CD4-positive, alpha-beta T cell (primary cell): Measurements from ENCODE around the gene TMEM91. TPM values are rescaled to one million over a fixed set of nuclear protein-coding genes. Genes with fewer than 3 reads are reported as not detected.

Experiments used
- ATAC-seq: fragments of 200-7000 bp; cut with Tn5 transposase; one replicate; pipeline ENCODE4 v1.10.0; 2022; ENCODE audit warnings: mild to moderate bottlenecking; ENCODE audit not compliant: poor library complexity
- CTCF ChIA-PET: fragments of 350-600 bp; sonication (Branson Sonifier 250); formaldehyde crosslinking; loops from one replicate; lab custom pipeline; 2021; ENCODE audit warnings: antibody characterized with exemption, inconsistent platforms; lab: Charles Lee
- POLR2A ChIA-PET: fragments of 350-600 bp; sonication (Branson Sonifier 250); formaldehyde crosslinking; loops from one replicate; lab custom pipeline; 2021; ENCODE audit warnings: antibody characterized with exemption, inconsistent platforms; lab: Charles Lee
- DNase-seq, 14 experiments: peaks; one replicate each; pipeline ENCODE4 v3.0.0-alpha.2; 2013 to 2020; ENCODE audit warnings: mixed read lengths in 2 of 14
- H3K27ac ChIP-seq, 2 donors: one replicate each; pipeline versions ENCODE4 v1.5.1 to v1.7.0; 2013; ENCODE audit warnings: low read length in 2 of 2, low read depth in 1 of 2, mild to moderate bottlenecking in 1 of 2
- H3K27me3 ChIP-seq, 2 experiments: 1 replicate in 1 of 2; 2 replicates in 1 of 2; pipeline versions ENCODE4 v1.6.1 to v1.7.0; 2013; ENCODE audit warnings: low read length in 2 of 2, control low read depth in 1 of 2, mild to moderate bottlenecking in 1 of 2, moderate library complexity in 1 of 2; ENCODE audit not compliant: insufficient read depth in 2 of 2, control insufficient read depth in 1 of 2
- H3K36me3 ChIP-seq: one replicate; pipeline ENCODE4 v1.6.1; 2013; ENCODE audit warnings: low read length, control low read depth; ENCODE audit not compliant: insufficient read depth
- H3K4me1 ChIP-seq: one replicate; pipeline ENCODE4 v1.6.1; 2013; ENCODE audit warnings: low read length, control low read depth; ENCODE audit not compliant: insufficient read depth
- H3K4me3 ChIP-seq: one replicate; pipeline ENCODE4 v1.5.1; 2013; ENCODE audit warnings: mild to moderate bottlenecking, low read length, moderate library complexity
- H3K9me3 ChIP-seq, 2 experiments: 1 replicate in 1 of 2; 2 replicates in 1 of 2; pipeline versions ENCODE4 v1.6.1 to v1.7.0; 2013; ENCODE audit warnings: low read length in 2 of 2, mild to moderate bottlenecking in 2 of 2, control low read depth in 1 of 2, moderate library complexity in 1 of 2; ENCODE audit not compliant: control insufficient read depth in 1 of 2, insufficient read depth in 1 of 2
- H3K27ac Mint-ChIP-seq: one replicate; pipeline ENCODE4 v1.8.0; 2020; ENCODE audit warnings: mixed read lengths
- H3K27me3 Mint-ChIP-seq: one replicate; pipeline ENCODE4 v1.8.0; 2021; ENCODE audit warnings: mixed read lengths
- H3K36me3 Mint-ChIP-seq: one replicate; pipeline ENCODE4 v1.8.0; 2021; ENCODE audit warnings: low read depth, mixed read lengths
- H3K4me1 Mint-ChIP-seq: one replicate; pipeline ENCODE4 v1.8.0; 2021; ENCODE audit warnings: low read depth, mixed read lengths
- H3K4me3 Mint-ChIP-seq: one replicate; pipeline ENCODE4 v1.8.0; 2020; ENCODE audit warnings: mild to moderate bottlenecking, mixed read lengths
- H3K9me3 Mint-ChIP-seq: one replicate; pipeline ENCODE4 v1.8.0; 2020; ENCODE audit warnings: mixed read lengths
- CTCF ChIP-seq: fragments of 200-600 bp; IDR thresholded peaks from one replicate; pipeline ENCODE4 v1.8.0; 2022; ENCODE audit warnings: antibody characterized with exemption, mild to moderate bottlenecking
- intact Hi-C, 2 experiments: fragments of 100-400 bp; cut with DNase I in 1 of 2; cut with micrococcal nuclease in 1 of 2; formaldehyde crosslinking; loops; one replicate each; pipeline versions ENCODE4 v1.15.1 to v1.9.0; 2023 to 2025; cut with DNase I, micrococcal nuclease
- total RNA-seq, 174 experiments: library from RNA in 2 of 174; stranded (reverse) in 2 of 174; gene quantifications; one replicate each; pipeline ENCODE4 v1.2.3 and lab custom pipeline; 2021 to 2026

TMEM91 gene
- total RNA-seq, 2 experiments from 2014 or later: 6.8 to 7.7 TPM

- no peaks in the 10 kb centered on the region for H3K27me3 ChIP-seq
- no peak overlapping the region for H3K27ac ChIP-seq
- Mint-ChIP-seq H3K4me3 (no peak overlapping the region), H3K27me3 (no peaks in the 10 kb centered on the region), H3K27ac (no peak overlapping the region), H3K9me3 (no peaks in the 10 kb centered on the region), H3K4me1 (peaks cover 30% of the 10 kb centered on the region), H3K36me3 (peaks cover 41% of the 10 kb centered on the region)
- ATAC-seq (no peak), DNase-seq (peak in 3 of 14 experiments; percentile 36 to 56 (median 37))
- TF ChIP-seq CTCF: no peak
- no peaks in the 10 kb centered on the region for H3K9me3 ChIP-seq
- ChIA-PET CTCF (no interaction called here), POLR2A (interaction anchor here (1.0 kb wide), 1 partner anchor 131 kb away, joined by 3 read pairs; no protein-coding TSS in a partner anchor)
- H3K4me3 ChIP-seq: no peak overlapping the region
- peaks cover 34% of the 10 kb centered on the region for H3K4me1 ChIP-seq
- intact Hi-C loops: loop anchor here in 1 of 2 experiments (10.0 kb wide), 1 partner anchor 1087 kb away; the partner anchor contains the start of genes C19orf47 and PLD3
- peaks cover 39% of the 10 kb centered on the region for H3K36me3 ChIP-seq
Observed at GRCh38 chr19:41431426-41432386, 55.4 kb downstream of the TMEM91 start.

GRCh38 chr19:41433171-41433570, 56.8 kb downstream of the TMEM91 start:
- no peaks in the 10 kb centered on the region for H3K27me3 Mint-ChIP-seq
- no peak overlapping the region for H3K4me3 ChIP-seq
- no peak overlapping the region for H3K4me3 Mint-ChIP-seq
- no peak overlapping the region for H3K27ac Mint-ChIP-seq
- H3K4me1 ChIP-seq: peaks cover 21% of the 10 kb centered on the region
- ATAC-seq (no peak), DNase-seq (no peak)
- H3K27ac ChIP-seq: no peak overlapping the region
- TF ChIP-seq CTCF: no peak
- no peaks in the 10 kb centered on the region for H3K27me3 ChIP-seq
- POLR2A ChIA-PET: no interaction called here
- peaks cover 46% of the 10 kb centered on the region for H3K36me3 Mint-ChIP-seq
- no peaks in the 10 kb centered on the region for H3K9me3 Mint-ChIP-seq
- CTCF ChIA-PET: no interaction called here
- H3K9me3 ChIP-seq: no peaks in the 10 kb centered on the region
- H3K4me1 Mint-ChIP-seq: peaks cover 18% of the 10 kb centered on the region
- intact Hi-C loops: loop anchor here in 1 of 2 experiments (10.0 kb wide), 1 partner anchor 1088 kb away; the partner anchor contains the start of genes C19orf47 and PLD3
- peaks cover 44% of the 10 kb centered on the region for H3K36me3 ChIP-seq

Other genes with a start within 250 kb of the TMEM91 start
- gene CYP2S1, start 183.3 kb upstream of the TMEM91 start, total RNA-seq: under 1 TPM; 0.78 to 0.82 TPM
- under 1 TPM; 0.30 to 0.42 TPM for gene AXL, start 157.3 kb upstream of the TMEM91 start, total RNA-seq
- gene HNRNPUL1, start 112.2 kb upstream of the TMEM91 start, total RNA-seq: 100 to 1,000 TPM; 367 to 388 TPM
- gene CCDC97, start 66.4 kb upstream of the TMEM91 start, total RNA-seq: 10 to 100 TPM; 27.3 to 29.7 TPM
- gene TGFB1, start 22.6 kb upstream of the TMEM91 start, total RNA-seq: 100 to 1,000 TPM; 406 to 416 TPM
- 10 to 100 TPM; 21.1 to 26.8 TPM for gene B9D2, start 12.4 kb upstream of the TMEM91 start, total RNA-seq
- 1 to 10 TPM; 6.5 to 7.5 TPM for gene EXOSC5, start 20.8 kb downstream of the TMEM91 start, total RNA-seq
- gene BCKDHA, start 21.3 kb downstream of the TMEM91 start, total RNA-seq: 10 to 100 TPM; 12.2 to 13.1 TPM
- gene B3GNT8, start 50.8 kb downstream of the TMEM91 start, total RNA-seq: 1 to 10 TPM in 1 of 2 experiments, under 1 TPM in 1; 0.58 to 1.2 TPM
- gene DMAC2, start 63.4 kb downstream of the TMEM91 start, total RNA-seq: 10 to 100 TPM; 21.6 to 25.7 TPM
- not detected for gene ERICH4, start 66.6 kb downstream of the TMEM91 start, total RNA-seq
- gene CEACAM21, start 199.6 kb downstream of the TMEM91 start, total RNA-seq: 10 to 100 TPM; 30.7 to 34.9 TPM